A172 (cell line): ENCODE results near the gene TMEM150C. TPM values are rescaled to one million over a fixed set of nuclear protein-coding genes. Genes with fewer than 3 reads are reported as not detected.

Experiments used
- total RNA-seq: library from RNA; depleted of rRNA; stranded (reverse); fragments of >200 nt; shearing (Covaris generic); gene quantifications from 2 replicates; pipeline ENCODE4 v1.2.3, GENCODE V29; 2014; rRNA removed

TMEM150C gene
- total RNA-seq, 1 experiment from 2014 or later, result 3.2 TPM

Other genes starting within 250 kb of the TMEM150C start
- gene HNRNPD, start 188.0 kb downstream of the TMEM150C start, total RNA-seq, result 47.4 and 59.4 TPM in 2 replicates
- 433 and 473 TPM in 2 replicates for gene HNRNPDL, start 131.5 kb downstream of the TMEM150C start, total RNA-seq
- gene ENOPH1, start 131.4 kb downstream of the TMEM150C start, total RNA-seq, result 70.0 and 77.5 TPM in 2 replicates
- gene SCD5, start 236.8 kb upstream of the TMEM150C start, total RNA-seq, result 11.9 and 16.6 TPM in 2 replicates